Hematopoietic multipotent progenitor cell treated with erythropoietin and hydrocortisone succinate and interleukin-3 and kit ligand, for 17 days (in vitro differentiated cells): ENCODE measurements around the gene TNFRSF25.
"Not testable (repeated sequence)": the region's sequence is repeated elsewhere in the genome, so short reads cannot be mapped to it uniquely, and the experiment has no call there.

Experiments
- DNase-seq: peaks from one replicate; pipeline ENCODE4 v3.0.0-alpha.2; 2015; ENCODE audit warnings: low spot score

The TNFRSF25 gene

GRCh38 chr1:6502000-6502891 lies 36.3 kb upstream of the TNFRSF25 start:
- no peak for DNase-seq

DNA sequence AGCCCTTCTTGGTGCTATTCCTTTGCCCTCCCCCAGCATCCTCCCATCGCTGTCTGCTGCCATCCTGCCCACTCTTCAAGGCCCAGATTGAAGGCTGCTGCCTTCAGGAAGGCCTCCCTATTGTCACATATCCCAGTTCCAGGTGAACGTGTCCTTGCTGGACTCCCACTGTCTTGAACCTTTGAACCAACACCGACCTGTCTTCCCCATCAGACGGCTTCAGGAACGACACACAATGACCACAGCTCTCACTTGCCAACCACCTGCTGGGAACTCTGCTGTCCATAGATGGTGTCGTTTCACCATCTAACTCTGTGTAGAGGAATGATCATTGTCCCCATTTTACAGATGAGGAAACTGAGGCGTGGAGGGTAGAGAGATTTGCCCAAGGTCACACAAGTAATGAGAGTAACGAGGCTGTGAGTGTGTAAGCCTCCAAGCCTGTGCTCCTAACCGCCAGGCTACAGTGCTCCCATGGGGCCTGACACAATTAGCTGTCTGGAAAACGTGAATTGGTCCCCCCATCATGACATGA lies 35.4 kb upstream of the TNFRSF25 start:
- no peak for DNase-seq

DNA sequence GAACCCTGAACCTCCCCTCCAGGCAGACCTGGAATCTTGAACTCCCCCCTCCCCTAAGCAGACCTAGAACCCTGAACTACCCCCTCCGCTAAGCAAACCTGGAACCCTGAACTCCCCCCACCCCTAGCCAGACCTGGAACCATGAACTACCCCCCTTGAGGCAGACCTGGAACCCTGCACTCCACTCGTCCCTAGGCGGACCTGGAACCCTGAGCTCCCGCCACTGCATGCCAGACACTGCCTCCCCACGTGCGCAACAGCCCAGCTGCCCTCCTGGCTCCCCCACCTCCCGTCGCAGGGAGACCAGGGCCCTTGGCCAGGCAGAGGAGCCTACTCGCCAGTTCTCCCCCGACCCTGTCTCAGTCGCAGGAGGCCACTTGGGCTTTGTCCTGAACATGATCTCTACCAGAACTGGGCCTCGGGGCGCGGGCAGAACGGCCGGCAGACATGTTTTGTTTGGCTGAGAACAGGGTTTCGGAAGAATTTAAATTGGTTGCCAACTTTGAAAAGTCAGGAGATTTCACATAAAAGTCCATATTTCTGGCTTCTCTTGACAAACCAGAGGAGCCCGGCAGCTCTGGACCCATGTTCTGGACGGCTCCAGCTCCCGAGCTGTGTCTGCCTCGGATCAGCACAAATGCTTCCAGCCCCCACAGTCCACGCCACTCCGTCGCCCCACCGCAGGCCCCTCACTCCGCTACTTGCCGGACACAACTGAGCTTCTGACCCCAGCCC lies 34.7 kb upstream of the TNFRSF25 start:
- DNase-seq = no peak

DNA sequence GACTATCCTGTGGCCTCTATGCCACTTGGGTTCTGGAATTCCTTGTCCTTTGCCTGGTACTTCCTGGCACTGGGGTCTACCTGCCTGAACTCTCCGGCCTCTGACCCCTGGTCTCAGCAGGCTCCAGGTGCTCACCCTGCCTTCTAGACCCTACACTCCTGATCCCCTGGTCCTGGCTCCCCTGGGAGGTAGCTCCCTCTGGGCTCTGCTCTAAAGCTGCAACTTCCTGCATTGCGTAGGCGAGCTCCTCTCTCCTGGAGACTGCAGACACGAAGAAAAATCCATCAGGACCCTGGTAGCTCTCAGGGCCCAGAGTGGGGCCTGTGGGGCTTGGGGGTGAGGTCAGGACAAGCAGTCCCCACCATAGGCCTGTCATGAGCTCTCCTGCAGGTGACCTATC lies 33.3 kb upstream of the TNFRSF25 start:
- no peak for DNase-seq

DNA sequence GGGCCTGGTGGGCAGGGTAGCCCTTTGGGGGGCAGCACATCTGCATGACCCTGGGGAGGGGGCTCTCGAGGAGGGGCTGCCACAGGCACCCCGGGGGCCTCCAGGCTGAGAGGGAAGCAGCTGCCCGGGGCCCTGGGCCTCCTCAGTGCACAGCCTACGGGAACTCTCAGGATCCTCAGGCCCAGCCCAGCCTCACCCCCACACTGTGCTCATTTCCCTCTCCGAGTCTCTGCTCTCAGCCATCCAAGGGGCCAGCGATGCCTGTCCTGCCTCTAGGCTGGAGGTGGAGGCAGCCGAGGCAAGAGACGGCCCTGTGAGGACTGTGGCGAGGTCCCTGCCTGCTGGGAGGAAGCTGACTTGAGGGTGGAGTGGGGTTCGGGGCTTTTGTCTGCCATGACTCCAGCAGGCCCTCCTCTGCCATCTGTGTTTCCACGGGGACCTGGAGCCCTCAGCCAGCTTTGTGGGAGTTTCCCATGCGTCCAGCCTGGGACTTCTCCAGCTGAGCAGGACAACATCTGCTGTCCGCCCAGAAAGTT lies 32.7 kb upstream of the TNFRSF25 start:
- no peak for DNase-seq

DNA sequence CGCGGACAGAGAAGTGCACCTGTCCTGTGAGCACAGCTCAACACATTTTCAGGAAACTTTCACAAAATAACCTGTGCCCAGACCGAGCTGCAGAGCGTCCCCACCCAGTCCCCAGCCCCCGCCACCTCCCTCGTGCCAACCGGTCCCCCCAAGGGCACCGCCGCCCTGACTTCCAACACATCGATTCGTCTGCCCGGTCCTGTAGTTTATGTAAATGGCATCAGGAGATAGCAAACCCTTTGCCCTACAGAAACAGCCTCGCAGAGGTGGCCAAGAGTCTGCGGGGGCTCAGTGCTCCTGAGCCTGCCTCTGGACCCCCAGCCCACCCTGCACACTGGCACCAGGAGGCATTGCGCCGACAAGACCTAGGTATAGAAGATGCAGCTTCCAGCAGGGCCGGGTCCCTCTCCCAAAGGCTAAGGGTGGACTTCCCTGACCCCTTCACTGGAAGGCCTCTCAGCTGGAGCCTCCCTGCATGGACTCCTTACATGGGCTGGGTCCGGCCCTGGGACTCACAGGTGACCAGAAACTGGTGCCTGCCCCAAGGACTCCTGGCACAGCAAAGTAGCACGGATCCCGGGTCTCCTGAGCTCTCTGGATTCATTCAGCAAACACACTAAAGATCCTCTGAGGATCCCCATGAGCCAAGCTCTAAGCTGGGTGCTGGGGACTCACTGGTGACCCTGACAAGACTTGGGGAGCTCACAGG lies 32.0 kb upstream of the TNFRSF25 start:
- no peak for DNase-seq

DNA sequence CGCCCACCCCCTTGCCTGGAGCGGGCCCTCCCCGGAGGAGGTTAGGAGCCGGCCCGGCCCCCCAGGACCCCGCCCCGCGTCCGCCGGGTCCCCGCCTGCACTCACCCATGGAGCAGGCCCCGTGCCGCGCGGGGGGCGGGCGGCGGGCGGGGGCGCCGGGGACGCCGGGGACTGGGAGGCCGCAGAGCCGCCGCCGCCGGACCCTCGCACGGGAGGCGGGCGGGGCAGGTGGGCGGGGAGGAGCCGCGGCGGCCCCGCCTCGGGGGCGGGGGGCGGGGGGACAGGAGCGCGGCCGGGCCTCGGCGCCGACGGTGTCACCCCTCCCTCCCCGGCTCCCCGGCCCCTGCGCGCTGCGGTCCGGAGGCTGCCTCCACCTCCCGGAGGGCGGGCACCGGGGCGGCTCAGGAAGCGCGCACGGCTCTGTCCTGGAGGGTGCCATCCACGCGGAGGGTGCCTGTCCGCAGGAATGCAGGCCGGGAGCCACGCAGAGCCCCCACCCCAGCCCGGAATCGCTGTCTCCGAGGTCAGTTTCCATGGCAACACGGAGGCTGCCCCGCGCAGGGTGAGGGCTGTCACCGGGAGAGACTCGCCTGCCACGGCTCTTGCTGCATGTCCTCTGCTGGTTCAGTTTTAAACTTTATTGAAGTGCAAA lies 31.4 kb upstream of the TNFRSF25 start:
- DNase-seq = no peak

GRCh38 chr1:6496890-6497214 lies 30.9 kb upstream of the TNFRSF25 start:
- no peak for DNase-seq

DNA sequence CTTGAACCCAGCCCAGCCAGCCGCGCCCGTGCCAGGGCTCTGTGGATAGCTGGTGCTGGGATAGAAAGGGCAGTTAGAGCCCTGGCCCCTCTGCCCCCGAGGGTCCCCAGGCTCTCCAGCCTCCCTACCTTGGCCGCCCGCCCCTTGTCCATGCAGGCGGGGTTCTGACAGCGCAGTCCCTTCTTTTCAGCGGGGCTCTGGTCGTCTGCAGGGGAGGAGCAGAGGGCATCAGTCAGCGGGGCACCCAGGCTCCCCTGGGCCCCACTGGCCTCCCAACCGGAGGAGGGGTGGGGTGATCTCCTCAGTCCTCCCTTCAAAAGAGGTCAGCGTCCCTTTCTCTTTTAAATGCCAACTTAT lies 30.4 kb upstream of the TNFRSF25 start:
- no peak for DNase-seq

GRCh38 chr1:6495540-6496364 lies 29.8 kb upstream of the TNFRSF25 start:
- no peak for DNase-seq

GRCh38 chr1:6495041-6495441 lies 29.1 kb upstream of the TNFRSF25 start:
- no peak for DNase-seq

- no peak for DNase-seq
These were observed 28.7 kb upstream of the TNFRSF25 start for GRCh38 chr1:6494627-6495026.

- not testable (repeated sequence) for DNase-seq
These were observed 27.9 kb upstream of the TNFRSF25 start for GRCh38 chr1:6493834-6494223.

- DNase-seq = no peak
These were observed 26.0 kb upstream of the TNFRSF25 start for GRCh38 chr1:6491966-6492365.

GRCh38 chr1:6491480-6491962 lies 25.5 kb upstream of the TNFRSF25 start, which contains the start of gene PLEKHG5:
Gene PLEKHG5, minus strand, starts transcription at chr1:6491667. Its CDS starts 14,096 bp downstream, at chr1:6477571.
- no peak for DNase-seq

- no peak for DNase-seq
These were observed 25.1 kb upstream of the TNFRSF25 start for GRCh38 chr1:6491081-6491449.

GRCh38 chr1:6490181-6491080 lies 24.5 kb upstream of the TNFRSF25 start:
- no peak for DNase-seq

- peak; percentile 66 for DNase-seq
These were observed 23.8 kb upstream of the TNFRSF25 start for GRCh38 chr1:6489799-6490180.

GRCh38 chr1:6489383-6489765 lies 23.4 kb upstream of the TNFRSF25 start:
- no peak for DNase-seq
